ENCODE results near the gene UNC13A.

Gene UNC13A

DNA sequence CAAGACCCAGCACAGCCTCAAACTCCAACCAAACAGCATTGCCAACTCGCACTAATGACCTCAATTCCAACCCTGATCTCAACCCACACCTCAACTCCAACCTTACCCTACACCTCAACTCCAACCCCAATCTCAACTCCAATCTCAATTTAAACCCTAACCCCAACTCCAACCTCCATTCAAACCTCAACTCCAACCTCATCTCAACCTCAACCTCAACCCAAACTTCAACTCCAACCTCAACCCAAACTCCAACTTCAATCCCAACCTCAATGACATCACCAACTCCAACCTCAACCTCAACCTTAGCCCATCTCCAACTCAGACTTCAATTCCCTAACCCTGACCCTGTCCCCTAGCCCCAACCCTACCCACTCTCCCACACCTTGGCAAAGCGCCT, 58.4 kb downstream of the UNC13A start:
- ATAC-seq = no peak
- TF ChIP-seq ZC3H10 (CRISPR knock-in tag; IDR thresholded peaks at IDR 0.05) = no peak
- TF ChIP-seq ISL1 (CRISPR knock-in tag; IDR thresholded peaks at IDR 0.05) = no peak
- TF ChIP-seq ARNTL (CRISPR knock-in tag; IDR thresholded peaks at IDR 0.05; ENCODE audit: borderline replicate concordance, low read depth) = no peak
- TF ChIP-seq, protein P1, sequence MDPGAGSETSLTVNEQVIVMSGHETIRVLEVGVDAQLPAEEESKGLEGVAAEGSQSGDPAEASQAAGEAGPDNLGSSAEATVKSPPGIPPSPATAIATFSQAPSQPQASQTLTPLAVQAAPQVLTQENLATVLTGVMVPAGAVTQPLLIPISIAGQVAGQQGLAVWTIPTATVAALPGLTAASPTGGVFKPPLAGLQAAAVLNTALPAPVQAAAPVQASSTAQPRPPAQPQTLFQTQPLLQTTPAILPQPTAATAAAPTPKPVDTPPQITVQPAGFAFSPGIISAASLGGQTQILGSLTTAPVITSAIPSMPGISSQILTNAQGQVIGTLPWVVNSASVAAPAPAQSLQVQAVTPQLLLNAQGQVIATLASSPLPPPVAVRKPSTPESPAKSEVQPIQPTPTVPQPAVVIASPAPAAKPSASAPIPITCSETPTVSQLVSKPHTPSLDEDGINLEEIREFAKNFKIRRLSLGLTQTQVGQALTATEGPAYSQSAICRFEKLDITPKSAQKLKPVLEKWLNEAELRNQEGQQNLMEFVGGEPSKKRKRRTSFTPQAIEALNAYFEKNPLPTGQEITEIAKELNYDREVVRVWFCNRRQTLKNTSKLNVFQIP (CRISPR knock-in tag; IDR thresholded peaks at IDR 0.05; ENCODE audit: borderline replicate concordance, low read depth) = no peak
- TF ChIP-seq, protein P2, sequence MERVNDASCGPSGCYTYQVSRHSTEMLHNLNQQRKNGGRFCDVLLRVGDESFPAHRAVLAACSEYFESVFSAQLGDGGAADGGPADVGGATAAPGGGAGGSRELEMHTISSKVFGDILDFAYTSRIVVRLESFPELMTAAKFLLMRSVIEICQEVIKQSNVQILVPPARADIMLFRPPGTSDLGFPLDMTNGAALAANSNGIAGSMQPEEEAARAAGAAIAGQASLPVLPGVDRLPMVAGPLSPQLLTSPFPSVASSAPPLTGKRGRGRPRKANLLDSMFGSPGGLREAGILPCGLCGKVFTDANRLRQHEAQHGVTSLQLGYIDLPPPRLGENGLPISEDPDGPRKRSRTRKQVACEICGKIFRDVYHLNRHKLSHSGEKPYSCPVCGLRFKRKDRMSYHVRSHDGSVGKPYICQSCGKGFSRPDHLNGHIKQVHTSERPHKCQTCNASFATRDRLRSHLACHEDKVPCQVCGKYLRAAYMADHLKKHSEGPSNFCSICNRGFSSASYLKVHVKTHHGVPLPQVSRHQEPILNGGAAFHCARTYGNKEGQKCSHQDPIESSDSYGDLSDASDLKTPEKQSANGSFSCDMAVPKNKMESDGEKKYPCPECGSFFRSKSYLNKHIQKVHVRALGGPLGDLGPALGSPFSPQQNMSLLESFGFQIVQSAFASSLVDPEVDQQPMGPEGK (CRISPR knock-in tag; IDR thresholded peaks at IDR 0.05; ENCODE audit: borderline replicate concordance) = no peak
- TF ChIP-seq RARB (CRISPR knock-in tag; IDR thresholded peaks at IDR 0.05) = no peak
- TF ChIP-seq TCF4 (CRISPR knock-in tag; IDR thresholded peaks at IDR 0.05; ENCODE audit: borderline replicate concordance) = no peak
- TF ChIP-seq, protein P3, sequence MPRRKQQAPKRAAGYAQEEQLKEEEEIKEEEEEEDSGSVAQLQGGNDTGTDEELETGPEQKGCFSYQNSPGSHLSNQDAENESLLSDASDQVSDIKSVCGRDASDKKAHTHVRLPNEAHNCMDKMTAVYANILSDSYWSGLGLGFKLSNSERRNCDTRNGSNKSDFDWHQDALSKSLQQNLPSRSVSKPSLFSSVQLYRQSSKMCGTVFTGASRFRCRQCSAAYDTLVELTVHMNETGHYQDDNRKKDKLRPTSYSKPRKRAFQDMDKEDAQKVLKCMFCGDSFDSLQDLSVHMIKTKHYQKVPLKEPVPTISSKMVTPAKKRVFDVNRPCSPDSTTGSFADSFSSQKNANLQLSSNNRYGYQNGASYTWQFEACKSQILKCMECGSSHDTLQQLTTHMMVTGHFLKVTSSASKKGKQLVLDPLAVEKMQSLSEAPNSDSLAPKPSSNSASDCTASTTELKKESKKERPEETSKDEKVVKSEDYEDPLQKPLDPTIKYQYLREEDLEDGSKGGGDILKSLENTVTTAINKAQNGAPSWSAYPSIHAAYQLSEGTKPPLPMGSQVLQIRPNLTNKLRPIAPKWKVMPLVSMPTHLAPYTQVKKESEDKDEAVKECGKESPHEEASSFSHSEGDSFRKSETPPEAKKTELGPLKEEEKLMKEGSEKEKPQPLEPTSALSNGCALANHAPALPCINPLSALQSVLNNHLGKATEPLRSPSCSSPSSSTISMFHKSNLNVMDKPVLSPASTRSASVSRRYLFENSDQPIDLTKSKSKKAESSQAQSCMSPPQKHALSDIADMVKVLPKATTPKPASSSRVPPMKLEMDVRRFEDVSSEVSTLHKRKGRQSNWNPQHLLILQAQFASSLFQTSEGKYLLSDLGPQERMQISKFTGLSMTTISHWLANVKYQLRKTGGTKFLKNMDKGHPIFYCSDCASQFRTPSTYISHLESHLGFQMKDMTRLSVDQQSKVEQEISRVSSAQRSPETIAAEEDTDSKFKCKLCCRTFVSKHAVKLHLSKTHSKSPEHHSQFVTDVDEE (CRISPR knock-in tag; IDR thresholded peaks at IDR 0.05) = no peak
- no peak for TF ChIP-seq ZFP30 (CRISPR knock-in tag; IDR thresholded peaks at IDR 0.05)
- TF ChIP-seq ESRRG (CRISPR knock-in tag; IDR thresholded peaks at IDR 0.05) = no peak
- no peak for TF ChIP-seq ZNF565 (CRISPR knock-in tag; conservative IDR thresholded peaks at IDR 0.05; ENCODE audit: low read depth)
- TF ChIP-seq GLIS3 (CRISPR knock-in tag; IDR thresholded peaks at IDR 0.05) = no peak
- no peak for TF ChIP-seq ZNF70 (CRISPR knock-in tag; IDR thresholded peaks at IDR 0.05)
- no peak for TF ChIP-seq ZFP3 (CRISPR knock-in tag; IDR thresholded peaks at IDR 0.05)
- TF ChIP-seq TOX (CRISPR knock-in tag; IDR thresholded peaks at IDR 0.05; ENCODE audit: borderline replicate concordance) = no peak
- TF ChIP-seq SNAI2 (CRISPR knock-in tag; IDR thresholded peaks at IDR 0.05) = no peak

DNA sequence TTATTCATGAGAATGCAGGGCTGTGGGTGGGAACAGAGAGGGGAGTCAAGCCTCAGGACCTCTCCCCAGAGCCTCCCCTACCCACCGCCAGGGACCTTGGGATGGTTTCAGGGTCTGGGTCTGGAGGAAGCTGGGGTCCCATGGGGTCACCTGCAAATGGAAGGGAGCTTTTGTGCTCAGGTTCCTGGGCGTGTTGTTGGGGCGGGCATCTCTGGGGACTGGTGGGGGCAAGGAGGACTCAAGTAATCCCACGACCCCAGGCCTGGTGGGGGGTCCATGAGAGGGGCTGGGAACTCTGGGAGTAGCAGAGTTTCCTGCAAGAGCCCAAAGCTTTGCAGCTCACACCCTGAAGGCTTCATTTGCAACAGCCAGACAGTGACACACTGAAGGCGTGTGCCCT, 60.2 kb downstream of the UNC13A start:
- TF ChIP-seq ZNF70 (CRISPR knock-in tag; IDR thresholded peaks at IDR 0.05) (no peak), ESRRG (CRISPR knock-in tag; IDR thresholded peaks at IDR 0.05) (no peak), TOX (CRISPR knock-in tag; IDR thresholded peaks at IDR 0.05; ENCODE audit: borderline replicate concordance) (no peak), CSDC2 (CRISPR knock-in tag; IDR thresholded peaks at IDR 0.05) (no peak), ZFP30 (CRISPR knock-in tag; IDR thresholded peaks at IDR 0.05) (no peak), ZNF8 (CRISPR knock-in tag; IDR thresholded peaks at IDR 0.05) (no peak), SNAI2 (CRISPR knock-in tag; IDR thresholded peaks at IDR 0.05) (no peak), RARB (CRISPR knock-in tag; IDR thresholded peaks at IDR 0.05) (no peak), TCF4 (CRISPR knock-in tag; IDR thresholded peaks at IDR 0.05; ENCODE audit: borderline replicate concordance) (no peak), ZFP3 (CRISPR knock-in tag; IDR thresholded peaks at IDR 0.05) (no peak), ZC3H10 (CRISPR knock-in tag; IDR thresholded peaks at IDR 0.05) (no peak), ISL1 (CRISPR knock-in tag; IDR thresholded peaks at IDR 0.05) (no peak), GLIS3 (CRISPR knock-in tag; IDR thresholded peaks at IDR 0.05) (no peak)
- TF ChIP-seq, protein P2 (CRISPR knock-in tag; IDR thresholded peaks at IDR 0.05; ENCODE audit: borderline replicate concordance) = no peak
- TF ChIP-seq, protein P3 (CRISPR knock-in tag; IDR thresholded peaks at IDR 0.05) = no peak
- TF ChIP-seq, protein P4, sequence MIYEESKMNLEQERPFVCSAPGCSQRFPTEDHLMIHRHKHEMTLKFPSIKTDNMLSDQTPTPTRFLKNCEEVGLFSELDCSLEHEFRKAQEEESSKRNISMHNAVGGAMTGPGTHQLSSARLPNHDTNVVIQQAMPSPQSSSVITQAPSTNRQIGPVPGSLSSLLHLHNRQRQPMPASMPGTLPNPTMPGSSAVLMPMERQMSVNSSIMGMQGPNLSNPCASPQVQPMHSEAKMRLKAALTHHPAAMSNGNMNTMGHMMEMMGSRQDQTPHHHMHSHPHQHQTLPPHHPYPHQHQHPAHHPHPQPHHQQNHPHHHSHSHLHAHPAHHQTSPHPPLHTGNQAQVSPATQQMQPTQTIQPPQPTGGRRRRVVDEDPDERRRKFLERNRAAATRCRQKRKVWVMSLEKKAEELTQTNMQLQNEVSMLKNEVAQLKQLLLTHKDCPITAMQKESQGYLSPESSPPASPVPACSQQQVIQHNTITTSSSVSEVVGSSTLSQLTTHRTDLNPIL (CRISPR knock-in tag; IDR thresholded peaks at IDR 0.05; ENCODE audit: low read depth) = no peak
- TF ChIP-seq, protein P1 (CRISPR knock-in tag; IDR thresholded peaks at IDR 0.05; ENCODE audit: borderline replicate concordance, low read depth) = no peak
- no peak for ATAC-seq
